ENCODE results near the gene EQTN. TPM values are rescaled to one million over a fixed set of nuclear protein-coding genes. Genes with fewer than 3 reads are reported as not detected.

Gene EQTN
- total and polyA plus RNA-seq, 10 of the 15 experiments (the other 5 are each of a cell fraction or from before 2014, with no cell fraction given) = not detected

DNA sequence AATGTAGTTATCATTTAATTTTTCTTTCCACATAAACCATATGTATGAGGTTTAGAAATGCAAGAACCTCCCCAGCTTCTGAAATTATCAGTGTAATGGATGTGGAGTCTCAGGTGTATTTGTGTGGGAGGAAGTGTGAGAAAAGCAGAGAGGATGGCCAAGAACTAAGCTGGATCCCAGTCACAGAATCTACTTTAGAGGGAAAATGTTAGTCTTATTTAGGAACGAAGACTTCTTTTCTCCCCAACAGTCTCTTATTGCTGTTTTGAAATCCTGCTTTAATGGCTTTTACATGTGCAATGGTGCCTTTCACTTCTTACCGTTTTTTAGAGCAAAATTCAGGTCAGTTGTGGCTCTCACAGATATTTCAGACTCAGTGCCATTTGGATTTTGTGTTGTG is 3.0 kb downstream of the EQTN start (continued):
- TF ChIP-seq CREB1 (IDR thresholded peaks at IDR 0.05; ENCODE audit: low read depth) (no peak), RAD51 (IDR thresholded peaks at IDR 0.05) (no peak), ZNF207 (IDR thresholded peaks at IDR 0.05; ENCODE audit: borderline replicate concordance) (no peak), RFX5 (IDR thresholded peaks at IDR 0.05; ENCODE audit: low read depth, low read length) (no peak), ZNF217 (IDR thresholded peaks at IDR 0.05) (no peak)

GRCh38 chr9:27292659-27293405 is 4.1 kb downstream of the EQTN start:
- Histone ChIP-seq H3K4me2 (ENCODE audit: control insufficient read depth, insufficient read depth) (no peak overlapping the region), H3K27me3 (replicated peaks in 1 of 2; ENCODE audit: control insufficient read depth in 2 of 2, insufficient read depth in 2 of 2, low read length in 1 of 2) (no peaks in the 10 kb centered on the region; a peak in 2 of 4 replicates), H3K79me2 (ENCODE audit: control insufficient read depth, insufficient read depth, low read length) (no peaks in the 10 kb centered on the region), H3K27ac (ENCODE audit: control insufficient read depth, insufficient read depth) (no peak overlapping the region), H3K36me3 (ENCODE audit: control insufficient read depth in 2 of 2, insufficient read depth in 2 of 2, low read length in 1 of 2) (no peaks in the 10 kb centered on the region), H3K4me1 (ENCODE audit: control insufficient read depth, insufficient read depth, low read length) (no peaks in the 10 kb centered on the region), H3K4me3 (no peak overlapping the region), H3K9ac (ENCODE audit: control insufficient read depth, insufficient read depth, low read length) (no peak overlapping the region), H2AFZ (ENCODE audit: control insufficient read depth, low read depth, low read length) (no peak overlapping the region), H4K20me1 (ENCODE audit: control insufficient read depth, insufficient read depth) (no peaks in the 10 kb centered on the region), H3K9me3 (replicated peaks; ENCODE audit: control insufficient read depth, insufficient read depth, low read length) (no peaks in the 10 kb centered on the region)
- no peak for DNase-seq (ENCODE audit: low read depth, low spot score)
- in situ Hi-C loops (cut with MboI) (no loop called here), intact Hi-C loops (cut with micrococcal nuclease; ENCODE audit: unreplicated experiment) (no loop called here)
- no peak for ATAC-seq
- SMC1A ChIA-PET (ENCODE audit: uncharacterized antibody, unreplicated experiment) = interaction anchor here (0.6 to 1.2 kb wide), 2 partner anchors 15 to 351 kb away, joined by 3 to 4 read pairs; no protein-coding TSS in a partner anchor
- CTCF ChIA-PET = no interaction called here
- BruUV-seq (replicated peaks) = no TSS peak
- RAD21 ChIA-PET (ENCODE audit: unreplicated experiment) = interaction anchor here (0.9 kb wide), 1 partner anchor 16 kb away, joined by 4 read pairs; no protein-coding TSS in a partner anchor
- 30% methylated on average over 7 of the region's 7 CpGs for WGBS (ENCODE audit: insufficient coverage, insufficient replicate concordance, low lambda C conversion rate, missing lambda C conversion rate)
- POLR2A ChIA-PET = no interaction called here
- no peak for FAIRE-seq
- TF ChIP-seq, protein P1, sequence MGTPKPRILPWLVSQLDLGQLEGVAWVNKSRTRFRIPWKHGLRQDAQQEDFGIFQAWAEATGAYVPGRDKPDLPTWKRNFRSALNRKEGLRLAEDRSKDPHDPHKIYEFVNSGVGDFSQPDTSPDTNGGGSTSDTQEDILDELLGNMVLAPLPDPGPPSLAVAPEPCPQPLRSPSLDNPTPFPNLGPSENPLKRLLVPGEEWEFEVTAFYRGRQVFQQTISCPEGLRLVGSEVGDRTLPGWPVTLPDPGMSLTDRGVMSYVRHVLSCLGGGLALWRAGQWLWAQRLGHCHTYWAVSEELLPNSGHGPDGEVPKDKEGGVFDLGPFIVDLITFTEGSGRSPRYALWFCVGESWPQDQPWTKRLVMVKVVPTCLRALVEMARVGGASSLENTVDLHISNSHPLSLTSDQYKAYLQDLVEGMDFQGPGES (IDR thresholded peaks at IDR 0.05) = no peak
- no peak for TF ChIP-seq RBBP5 (conservative IDR thresholded peaks at IDR 0.05)
- no peak for TF ChIP-seq MTA2 (IDR thresholded peaks at IDR 0.05; ENCODE audit: low read depth)
- TF ChIP-seq TAF1 (IDR thresholded peaks at IDR 0.05; ENCODE audit: borderline replicate concordance, low read depth, low read length) = no peak
- no peak for TF ChIP-seq NR2C1 (IDR thresholded peaks at IDR 0.05)
- TF ChIP-seq REST (IDR thresholded peaks at IDR 0.05; ENCODE audit: low read depth, low read length) = no peak
- TF ChIP-seq SP1 (IDR thresholded peaks at IDR 0.05; ENCODE audit: low read depth, low read length) = no peak
- TF ChIP-seq JUND (IDR thresholded peaks at IDR 0.05; ENCODE audit: low read depth, low read length) = no peak
- no peak for TF ChIP-seq POLR2A (IDR thresholded peaks at IDR 0.05; ENCODE audit: low read depth, low read length)
- TF ChIP-seq POU2F2 (IDR thresholded peaks at IDR 0.05; ENCODE audit: borderline replicate concordance, low read depth, low read length) = no peak
- TF ChIP-seq NR2F1 (conservative IDR thresholded peaks at IDR 0.05) = no peak
- TF ChIP-seq MTA3 (IDR thresholded peaks at IDR 0.05; ENCODE audit: borderline replicate concordance, low read length) = no peak
